ENCODE results near the gene GNB1L. TPM values are rescaled to one million over a fixed set of nuclear protein-coding genes. Genes with fewer than 3 reads are reported as not detected.

The GNB1L gene
- total RNA-seq, 2 experiments from 2014 or later = 3.0 to 6.5 TPM

DNA sequence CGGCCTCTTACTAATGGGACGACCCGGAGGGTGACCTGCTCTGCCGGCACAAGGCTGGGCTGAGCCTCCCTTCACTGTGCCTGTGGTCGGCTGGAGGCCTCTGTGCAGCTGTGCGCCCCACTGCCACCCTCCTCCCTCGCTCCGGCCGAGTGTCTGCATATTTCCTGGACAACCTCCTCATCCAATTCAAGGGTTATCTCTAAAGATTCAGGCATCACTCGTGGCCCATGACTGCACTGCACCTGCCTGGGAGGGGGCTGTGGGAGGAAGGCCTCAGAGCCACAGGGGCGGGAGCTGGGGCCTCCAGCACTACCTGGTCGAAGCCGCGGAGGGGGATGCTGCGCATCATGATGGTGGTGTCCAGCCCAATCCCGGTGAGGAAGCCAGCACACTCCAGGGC, 43.1 kb upstream of the GNB1L start:
- no peak overlapping the region for H3K4me3 Mint-ChIP-seq
- peaks cover 44% of the 10 kb centered on the region for H3K4me1 Mint-ChIP-seq (ENCODE audit: low read depth)
- H3K9me3 Mint-ChIP-seq = no peaks in the 10 kb centered on the region
- CTCF ChIA-PET = interaction anchor here (2.0 to 3.1 kb wide), 2 partner anchors 12 to 167 kb away, joined by 8 to 15 read pairs; no protein-coding TSS in a partner anchor
- intact Hi-C loops (cut with DNase I, micrococcal nuclease) = no loop called here
- DNase-seq = no peak
- Histone ChIP-seq H3K9me3 (ENCODE audit: control insufficient read depth in 1 of 2, insufficient read depth in 1 of 2, low read length in 2 of 2) (peaks cover 0 to 3% of the 10 kb centered on the region in 2 experiments), H3K36me3 (ENCODE audit: insufficient read depth, low read length) (peaks cover 18% of the 10 kb centered on the region), H3K27ac (ENCODE audit: low read depth in 1 of 2, low read length in 2 of 2) (no peak overlapping the region), H3K4me1 (ENCODE audit: insufficient read depth, low read length) (peaks cover 50% of the 10 kb centered on the region), H3K4me3 (ENCODE audit: low read length) (no peak overlapping the region), H3K27me3 (ENCODE audit: control insufficient read depth in 1 of 2, insufficient read depth in 2 of 2, low read length in 2 of 2) (no peaks in the 10 kb centered on the region)
- H3K36me3 Mint-ChIP-seq (ENCODE audit: low read depth) = peaks cover 6% of the 10 kb centered on the region
- no peaks in the 10 kb centered on the region for H3K27me3 Mint-ChIP-seq
- TF ChIP-seq, protein P1, sequence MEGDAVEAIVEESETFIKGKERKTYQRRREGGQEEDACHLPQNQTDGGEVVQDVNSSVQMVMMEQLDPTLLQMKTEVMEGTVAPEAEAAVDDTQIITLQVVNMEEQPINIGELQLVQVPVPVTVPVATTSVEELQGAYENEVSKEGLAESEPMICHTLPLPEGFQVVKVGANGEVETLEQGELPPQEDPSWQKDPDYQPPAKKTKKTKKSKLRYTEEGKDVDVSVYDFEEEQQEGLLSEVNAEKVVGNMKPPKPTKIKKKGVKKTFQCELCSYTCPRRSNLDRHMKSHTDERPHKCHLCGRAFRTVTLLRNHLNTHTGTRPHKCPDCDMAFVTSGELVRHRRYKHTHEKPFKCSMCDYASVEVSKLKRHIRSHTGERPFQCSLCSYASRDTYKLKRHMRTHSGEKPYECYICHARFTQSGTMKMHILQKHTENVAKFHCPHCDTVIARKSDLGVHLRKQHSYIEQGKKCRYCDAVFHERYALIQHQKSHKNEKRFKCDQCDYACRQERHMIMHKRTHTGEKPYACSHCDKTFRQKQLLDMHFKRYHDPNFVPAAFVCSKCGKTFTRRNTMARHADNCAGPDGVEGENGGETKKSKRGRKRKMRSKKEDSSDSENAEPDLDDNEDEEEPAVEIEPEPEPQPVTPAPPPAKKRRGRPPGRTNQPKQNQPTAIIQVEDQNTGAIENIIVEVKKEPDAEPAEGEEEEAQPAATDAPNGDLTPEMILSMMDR (IDR thresholded peaks at IDR 0.05) = no peak
- POLR2A ChIA-PET = interaction anchor here (0.8 to 1.4 kb wide), 4 partner anchors 12 to 42 kb away, joined by 3 to 6 read pairs (median 4); no protein-coding TSS in a partner anchor
- H3K27ac Mint-ChIP-seq = peak overlapping the region; percentile 97
- no peak for ATAC-seq (ENCODE audit: poor library complexity)

DNA sequence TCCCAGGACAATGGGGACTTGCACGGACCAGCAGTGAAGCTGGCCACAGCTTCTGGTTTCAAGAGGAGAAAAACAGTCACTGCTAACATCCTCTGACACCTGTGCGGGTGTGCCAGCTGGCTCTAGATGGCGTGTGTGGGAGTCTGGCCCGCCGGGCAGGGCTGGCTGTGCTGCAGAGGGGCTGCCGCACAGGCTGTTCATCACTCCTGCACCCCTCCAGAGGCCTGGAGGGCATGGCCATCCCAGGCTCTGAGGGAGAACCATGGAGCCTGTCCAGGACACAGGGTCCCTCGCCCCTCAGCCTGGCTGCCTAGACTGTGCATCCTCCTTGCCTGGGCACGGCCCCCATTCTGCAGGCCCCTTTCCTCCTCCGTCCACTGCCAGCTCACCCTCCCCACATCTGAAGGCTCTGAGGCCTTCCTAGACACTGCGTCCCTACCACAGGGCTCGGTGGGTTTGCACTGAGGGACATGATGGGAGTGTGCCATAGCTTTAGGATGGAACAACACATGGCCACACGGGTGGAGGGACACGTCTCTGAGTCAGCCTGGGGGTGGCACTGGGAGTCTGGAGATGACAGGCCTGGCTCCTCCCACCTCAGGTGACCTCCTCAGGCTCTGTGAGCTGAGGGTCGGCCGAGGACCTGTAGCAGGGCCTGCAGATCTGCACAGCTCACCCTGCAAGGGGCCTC, 42.1 kb upstream of the GNB1L start:
- ATAC-seq (ENCODE audit: poor library complexity) = peak; percentile 24
- H3K36me3 Mint-ChIP-seq (ENCODE audit: low read depth) = peaks cover 6% of the 10 kb centered on the region
- TF ChIP-seq, protein P1 (IDR thresholded peaks at IDR 0.05) = peak; percentile 34
- Histone ChIP-seq H3K9me3 (ENCODE audit: control insufficient read depth in 1 of 2, insufficient read depth in 1 of 2, low read length in 2 of 2) (peaks cover 0 to 3% of the 10 kb centered on the region in 2 experiments), H3K27ac (ENCODE audit: low read depth in 1 of 2, low read length in 2 of 2) (no peak overlapping the region), H3K4me3 (ENCODE audit: low read length) (no peak overlapping the region), H3K4me1 (ENCODE audit: insufficient read depth, low read length) (peaks cover 59% of the 10 kb centered on the region), H3K36me3 (ENCODE audit: insufficient read depth, low read length) (peaks cover 18% of the 10 kb centered on the region), H3K27me3 (ENCODE audit: control insufficient read depth in 1 of 2, insufficient read depth in 2 of 2, low read length in 2 of 2) (no peaks in the 10 kb centered on the region)
- peaks cover 53% of the 10 kb centered on the region for H3K4me1 Mint-ChIP-seq (ENCODE audit: low read depth)
- ChIA-PET POLR2A (interaction anchor here (0.8 to 2.0 kb wide), 4 partner anchors 10 to 41 kb away, joined by 3 to 10 read pairs (median 6); no protein-coding TSS in a partner anchor), CTCF (interaction anchor here (0.8 to 3.1 kb wide), 5 partner anchors 10 to 173 kb away, joined by 3 to 15 read pairs (median 4); partner anchors contain the start of gene GP1BB)
- no peaks in the 10 kb centered on the region for H3K9me3 Mint-ChIP-seq
- H3K4me3 Mint-ChIP-seq = peak overlapping the region; percentile 45
- H3K27ac Mint-ChIP-seq = peak overlapping the region; percentile 97
- H3K27me3 Mint-ChIP-seq = no peaks in the 10 kb centered on the region
- DNase-seq = peak in 11 of 14 experiments; percentile 24 to 73 (median 48)
- intact Hi-C loops (cut with DNase I, micrococcal nuclease) = no loop called here

DNA sequence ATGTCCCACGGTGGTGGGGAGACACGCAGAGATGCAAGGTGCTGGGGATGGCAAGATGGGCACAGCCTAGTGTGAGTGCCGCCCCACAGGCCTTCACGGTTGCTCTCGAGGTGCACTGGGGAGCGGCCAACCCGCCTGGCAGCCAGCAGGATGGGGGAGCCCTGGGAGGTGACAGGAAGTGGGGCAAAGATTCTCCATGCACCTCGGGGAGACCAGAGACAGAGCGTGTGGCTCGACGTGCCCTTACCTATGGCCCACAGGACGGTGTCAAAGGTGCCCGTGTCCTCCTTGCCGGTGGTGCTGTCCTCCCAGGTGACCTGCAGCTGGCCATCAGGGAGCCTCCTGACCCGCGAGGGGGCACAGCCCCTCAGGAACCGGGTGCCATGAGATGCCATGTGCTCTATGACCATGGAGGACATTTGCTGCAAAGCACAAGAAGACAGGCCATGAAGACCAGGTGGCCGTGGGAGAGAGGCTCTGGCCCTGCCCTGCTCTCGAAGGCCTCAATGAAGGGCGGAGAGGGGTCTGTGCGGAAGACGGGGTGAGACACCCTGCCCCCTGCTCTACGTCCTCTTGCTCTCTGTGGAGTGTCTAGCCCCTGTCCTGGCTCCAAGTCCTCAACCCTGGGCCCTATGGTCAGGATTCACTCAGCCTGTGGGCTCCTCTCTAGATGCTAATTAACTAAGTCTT, 40.6 kb upstream of the GNB1L start:
- Histone ChIP-seq H3K36me3 (ENCODE audit: insufficient read depth, low read length) (peaks cover 14% of the 10 kb centered on the region), H3K9me3 (ENCODE audit: control insufficient read depth in 1 of 2, insufficient read depth in 1 of 2, low read length in 2 of 2) (peaks cover 0 to 3% of the 10 kb centered on the region in 2 experiments), H3K4me3 (ENCODE audit: low read length) (no peak overlapping the region), H3K27ac (ENCODE audit: low read depth in 1 of 2, low read length in 2 of 2) (peak overlapping the region in 1 of 2 donors; percentile 35), H3K4me1 (ENCODE audit: insufficient read depth, low read length) (peaks cover 74% of the 10 kb centered on the region), H3K27me3 (ENCODE audit: control insufficient read depth in 1 of 2, insufficient read depth in 2 of 2, low read length in 2 of 2) (no peaks in the 10 kb centered on the region)
- no peaks in the 10 kb centered on the region for H3K27me3 Mint-ChIP-seq
- TF ChIP-seq, protein P1 (IDR thresholded peaks at IDR 0.05) = no peak
- H3K9me3 Mint-ChIP-seq = no peaks in the 10 kb centered on the region
- POLR2A ChIA-PET = interaction anchor here (2.0 kb wide), 1 partner anchor 40 kb away, joined by 10 read pairs; no protein-coding TSS in a partner anchor
- peak overlapping the region; percentile 97 for H3K27ac Mint-ChIP-seq
- ATAC-seq (ENCODE audit: poor library complexity) (no peak), DNase-seq (peak in 1 of 14 experiments; percentile 49)
- peaks cover 68% of the 10 kb centered on the region for H3K4me1 Mint-ChIP-seq (ENCODE audit: low read depth)
- intact Hi-C loops (cut with DNase I, micrococcal nuclease) = loop anchor here in 1 of 2 experiments (2.0 kb wide), 1 partner anchor 45 kb away; the partner anchor contains the start of genes COMT and TXNRD2
- peaks cover 6% of the 10 kb centered on the region for H3K36me3 Mint-ChIP-seq (ENCODE audit: low read depth)
- H3K4me3 Mint-ChIP-seq = no peak overlapping the region
- CTCF ChIA-PET = interaction anchor here (1.5 to 3.1 kb wide), 2 partner anchors 15 to 165 kb away, joined by 5 to 15 read pairs; no protein-coding TSS in a partner anchor
